HEK293T (cell line): ENCODE data around the gene NAT16.

Experiments
- ARNT ChIP-seq: fragments of 450-650 bp; IDR thresholded peaks from 2 replicates; pipeline ENCODE4 v1.6.1; 2017; ENCODE audit warnings: mild to moderate bottlenecking
- BHLHE40 ChIP-seq: fragments of 450-650 bp; IDR thresholded peaks from 2 replicates; pipeline ENCODE4 v1.6.1; 2016; ENCODE audit warnings: mild to moderate bottlenecking, moderate library complexity, borderline replicate concordance
- CTBP1 ChIP-seq: fragments of 450-650 bp; IDR thresholded peaks from 2 replicates; pipeline ENCODE4 v1.6.1; 2016; ENCODE audit warnings: borderline replicate concordance
- ELF4 ChIP-seq: fragments of 450-650 bp; IDR thresholded peaks from 2 replicates; pipeline ENCODE4 v1.6.1; 2017; ENCODE audit warnings: antibody characterized with exemption
- FOXA1 ChIP-seq: fragments of 450-650 bp; IDR thresholded peaks from 2 replicates; pipeline ENCODE4 v1.6.1; 2016; ENCODE audit warnings: mild to moderate bottlenecking
- FOXK2 ChIP-seq: fragments of 450-650 bp; IDR thresholded peaks from 2 replicates; pipeline ENCODE4 v1.6.1; 2016; ENCODE audit warnings: mild to moderate bottlenecking
- FOXM1 ChIP-seq: fragments of 450-650 bp; IDR thresholded peaks from 2 replicates; pipeline ENCODE4 v1.6.1; 2017; ENCODE audit warnings: mild to moderate bottlenecking, borderline replicate concordance
- HDGF ChIP-seq: fragments of 450-650 bp; IDR thresholded peaks from 2 replicates; pipeline ENCODE4 v1.6.1; 2017; ENCODE audit warnings: antibody characterized with exemption, borderline replicate concordance
- NFRKB ChIP-seq: fragments of 450-650 bp; IDR thresholded peaks from 2 replicates; pipeline ENCODE4 v1.6.1; 2016; ENCODE audit warnings: mild to moderate bottlenecking, moderate library complexity
- PKNOX1 ChIP-seq: fragments of 450-650 bp; IDR thresholded peaks from 2 replicates; pipeline ENCODE4 v1.6.1; 2016
- SP1 ChIP-seq: fragments of 450-650 bp; IDR thresholded peaks from 2 replicates; pipeline ENCODE4 v1.6.1; 2017
- SUZ12 ChIP-seq: fragments of 450-650 bp; IDR thresholded peaks from 2 replicates; pipeline ENCODE4 v1.6.1; 2016; ENCODE audit warnings: mild to moderate bottlenecking
- TARDBP ChIP-seq: fragments of 450-650 bp; IDR thresholded peaks from 2 replicates; pipeline ENCODE4 v1.6.1; 2016

GRCh38 chr7:101220295-101220694, 40.2 kb upstream of the NAT16 start:
- TF ChIP-seq SP1 = no peak
- no peak for TF ChIP-seq FOXA1
- TF ChIP-seq FOXM1 = no peak
- no peak for TF ChIP-seq CTBP1
- no peak for TF ChIP-seq PKNOX1
- no peak for TF ChIP-seq TARDBP
- no peak for TF ChIP-seq BHLHE40
- no peak for TF ChIP-seq ARNT
- no peak for TF ChIP-seq FOXK2
- no peak for TF ChIP-seq SUZ12
- TF ChIP-seq NFRKB = no peak
- TF ChIP-seq HDGF = no peak
- no peak for TF ChIP-seq ELF4
